Measurements from ENCODE around the gene NEDD9. TPM values are rescaled to one million over a fixed set of nuclear protein-coding genes. Genes with fewer than 3 reads are reported as not detected.

NEDD9 gene
- total RNA-seq, 1 experiment from 2014 or later = 4.4 TPM

- peaks cover 5% of the 10 kb centered on the region for H3K4me1 Mint-ChIP-seq (ENCODE audit: insufficient read depth, unreplicated experiment)
- no peak for TF ChIP-seq CTCF (IDR thresholded peaks at IDR 0.05; ENCODE audit: unreplicated experiment)
- no peak overlapping the region for H3K27ac Mint-ChIP-seq (ENCODE audit: low read depth, unreplicated experiment)
- no peaks in the 10 kb centered on the region for H3K36me3 Mint-ChIP-seq (ENCODE audit: insufficient read depth, unreplicated experiment)
- ChIA-PET CTCF (interaction anchor here (0.6 to 0.9 kb wide), 3 partner anchors 24 to 364 kb away, joined by 3 to 6 read pairs (median 6); no protein-coding TSS in a partner anchor), POLR2A (no interaction called here)
- H3K27me3 Mint-ChIP-seq (ENCODE audit: insufficient read depth, unreplicated experiment) = no peaks in the 10 kb centered on the region
- DNase-seq (ENCODE audit: unreplicated experiment) = no peak
- no peak overlapping the region for H3K4me3 Mint-ChIP-seq (ENCODE audit: unreplicated experiment)
- no TSS peak for BruUV-seq (replicated peaks)
- no peaks in the 10 kb centered on the region for H3K9me3 Mint-ChIP-seq (ENCODE audit: unreplicated experiment)
- intact Hi-C loops (cut with micrococcal nuclease) = no loop called here
Measured at GRCh38 chr6:11198663-11199603, 33.5 kb downstream of the NEDD9 start.

GRCh38 chr6:11197850-11198249, 34.6 kb downstream of the NEDD9 start:
- DNase-seq (ENCODE audit: unreplicated experiment) = no peak
- intact Hi-C loops (cut with micrococcal nuclease) = no loop called here
- H3K4me1 Mint-ChIP-seq (ENCODE audit: insufficient read depth, unreplicated experiment) = peaks cover 5% of the 10 kb centered on the region
- TF ChIP-seq CTCF (IDR thresholded peaks at IDR 0.05; ENCODE audit: unreplicated experiment) = no peak
- ChIA-PET POLR2A (no interaction called here), CTCF (interaction anchor here (0.6 kb wide), 1 partner anchor 19 kb away, joined by 3 read pairs; no protein-coding TSS in a partner anchor)
- no peak overlapping the region for H3K4me3 Mint-ChIP-seq (ENCODE audit: unreplicated experiment)
- H3K36me3 Mint-ChIP-seq (ENCODE audit: insufficient read depth, unreplicated experiment) = no peaks in the 10 kb centered on the region
- BruUV-seq (replicated peaks) = no TSS peak
- no peak overlapping the region for H3K27ac Mint-ChIP-seq (ENCODE audit: low read depth, unreplicated experiment)
- no peaks in the 10 kb centered on the region for H3K27me3 Mint-ChIP-seq (ENCODE audit: insufficient read depth, unreplicated experiment)
- H3K9me3 Mint-ChIP-seq (ENCODE audit: unreplicated experiment) = no peaks in the 10 kb centered on the region

GRCh38 chr6:11197175-11197536, 35.3 kb downstream of the NEDD9 start:
- TF ChIP-seq CTCF (IDR thresholded peaks at IDR 0.05; ENCODE audit: unreplicated experiment) = no peak
- CTCF ChIA-PET = interaction anchor here (0.6 kb wide), 1 partner anchor 20 kb away, joined by 3 read pairs; no protein-coding TSS in a partner anchor
- no peak overlapping the region for H3K4me3 Mint-ChIP-seq (ENCODE audit: unreplicated experiment)

GRCh38 chr6:11196511-11197174, 35.8 kb downstream of the NEDD9 start:
- Mint-ChIP-seq H3K36me3 (ENCODE audit: insufficient read depth, unreplicated experiment) (no peaks in the 10 kb centered on the region), H3K27me3 (ENCODE audit: insufficient read depth, unreplicated experiment) (no peaks in the 10 kb centered on the region), H3K9me3 (ENCODE audit: unreplicated experiment) (no peaks in the 10 kb centered on the region), H3K4me3 (ENCODE audit: unreplicated experiment) (no peak overlapping the region), H3K4me1 (ENCODE audit: insufficient read depth, unreplicated experiment) (peaks cover 5% of the 10 kb centered on the region), H3K27ac (ENCODE audit: low read depth, unreplicated experiment) (no peak overlapping the region)
- ChIA-PET CTCF (no interaction called here), POLR2A (interaction anchor here (0.6 kb wide), 1 partner anchor 306 kb away, joined by 3 read pairs; no protein-coding TSS in a partner anchor)
- no TSS peak for BruUV-seq (replicated peaks)
- no peak for TF ChIP-seq CTCF (IDR thresholded peaks at IDR 0.05; ENCODE audit: unreplicated experiment)
- no peak for DNase-seq (ENCODE audit: unreplicated experiment)
- intact Hi-C loops (cut with micrococcal nuclease) = no loop called here

More at GRCh38 chr6:11197175-11197536, 35.3 kb downstream of the NEDD9 start:
- no peaks in the 10 kb centered on the region for H3K27me3 Mint-ChIP-seq (ENCODE audit: insufficient read depth, unreplicated experiment)
- intact Hi-C loops (cut with micrococcal nuclease) = no loop called here
- no peak for DNase-seq (ENCODE audit: unreplicated experiment)
- POLR2A ChIA-PET = no interaction called here
- no peak overlapping the region for H3K27ac Mint-ChIP-seq (ENCODE audit: low read depth, unreplicated experiment)
- H3K4me1 Mint-ChIP-seq (ENCODE audit: insufficient read depth, unreplicated experiment) = peaks cover 5% of the 10 kb centered on the region
- H3K36me3 Mint-ChIP-seq (ENCODE audit: insufficient read depth, unreplicated experiment) = no peaks in the 10 kb centered on the region
- no peaks in the 10 kb centered on the region for H3K9me3 Mint-ChIP-seq (ENCODE audit: unreplicated experiment)
- no TSS peak for BruUV-seq (replicated peaks)

Data from MCF 10A (cell line).